HCT116 (cell line): Measurements from ENCODE around the gene TAF12. TPM values are rescaled to one million over a fixed set of nuclear protein-coding genes. Genes with fewer than 3 reads are reported as not detected.

Source experiments
- ATAC-seq: fragments of 200-7000 bp; cut with Tn5 transposase; 2 replicates; pipeline ENCODE4 v1.9.1; 2020; ENCODE audit warnings: mild to moderate bottlenecking, moderate library complexity
- BruUV-seq: library from RNA; stranded (reverse); fragments of 400-500 nt; replicated peaks from 2 replicates; lab custom pipeline; 2021; lab: Mats Ljungman, UMichigan
- CTCF ChIA-PET: fragments of 300-600 bp; sonication (Branson Sonifier 250); formaldehyde crosslinking; loops from one replicate; lab custom pipeline; 2021; ENCODE audit warnings: antibody characterized with exemption; lab: Charles Lee
- POLR2A ChIA-PET: fragments of 300-600, 350-600 bp; sonication (Branson Sonifier 250); formaldehyde crosslinking; loops from one replicate; lab custom pipeline; 2021; ENCODE audit warnings: antibody characterized with exemption; lab: Charles Lee
- RAD21 ChIA-PET, 2 experiments: fragments of 300-600 bp; sonication (Branson Sonifier 250); formaldehyde crosslinking; loops; one replicate each; lab custom pipeline; 2023; ENCODE audit warnings: low total read pairs in 2 of 2; ENCODE audit not compliant: uncharacterized antibody in 2 of 2, unreplicated experiment in 2 of 2, low non-redundant PET in 1 of 2; lab: Charles Lee
- DNase-seq: peaks from one replicate; pipeline ENCODE4 v3.0.0-alpha.2; 2010; ENCODE audit warnings: low read depth, low spot score
- H2AFZ ChIP-seq: fragments of 200-600 bp; shearing (Covaris generic), sonication (generic); 2 replicates; pipeline ENCODE4 v1.6.1; 2017; ENCODE audit warnings: low read depth, mixed run types, mixed read lengths, antibody characterized with exemption, low read length; ENCODE audit not compliant: poor library complexity, severe bottlenecking
- H3K27ac ChIP-seq: 2 replicates; pipeline ENCODE4 v1.5.1; 2012; ENCODE audit warnings: low read depth, low read length
- H3K27me3 ChIP-seq: fragments of 200-600 bp; sonication (generic); 2 replicates; pipeline ENCODE4 v1.6.1; 2016; ENCODE audit warnings: mixed run types, low read length, mixed read lengths; ENCODE audit not compliant: insufficient read depth
- H3K36me3 ChIP-seq, 2 experiments: fragments of 200-500 bp in 1 of 2; fragments of 200-600 bp in 1 of 2; sonication (Bioruptor generic) in 1 of 2; sonication (generic) in 1 of 2; 2 replicates each; pipeline versions ENCODE4 v1.5.1 to v1.6.1; 2014 to 2016; ENCODE audit warnings: low read length in 2 of 2, inconsistent platforms in 1 of 2, mixed read lengths in 1 of 2, mixed run types in 1 of 2; ENCODE audit not compliant: insufficient read depth in 2 of 2, control insufficient read depth in 1 of 2
- H3K4me1 ChIP-seq, 2 experiments: fragments of 200-600 bp in 1 of 2; sonication (generic) in 1 of 2; 2 replicates each; pipeline versions ENCODE4 v1.5.1 to v1.6.1; 2012 to 2017; ENCODE audit warnings: low read length in 2 of 2, inconsistent platforms in 1 of 2, mild to moderate bottlenecking in 1 of 2, mixed read lengths in 1 of 2, mixed run types in 1 of 2, moderate library complexity in 1 of 2; ENCODE audit not compliant: insufficient read depth in 2 of 2, control insufficient read depth in 1 of 2
- H3K4me2 ChIP-seq: fragments of 200-600 bp; sonication (generic); 2 replicates; pipeline ENCODE4 v1.6.1; 2017; ENCODE audit warnings: mixed run types, low read length, mixed read lengths
- H3K4me3 ChIP-seq, 2 experiments: fragments of 200-600 bp in 1 of 2; sonication (generic) in 1 of 2; replicated peaks in 1 of 2; 2 replicates each; pipeline ENCODE4 v1.5.1; 2011 to 2016; ENCODE audit warnings: low read length in 2 of 2, control low read depth in 1 of 2, low read depth in 1 of 2, mild to moderate bottlenecking in 1 of 2, mixed read lengths in 1 of 2, mixed run types in 1 of 2
- H3K79me2 ChIP-seq: fragments of 200-600 bp; sonication (generic); 2 replicates; pipeline ENCODE4 v1.6.1; 2017; ENCODE audit warnings: mild to moderate bottlenecking, mixed run types, low read length, moderate library complexity, mixed read lengths; ENCODE audit not compliant: insufficient read depth
- H3K9ac ChIP-seq: fragments of 200-600 bp; sonication (generic); 2 replicates; pipeline ENCODE4 v1.6.1; 2016; ENCODE audit warnings: low read length, mixed read lengths
- H3K9me2 ChIP-seq: fragments of 200-600 bp; sonication (generic), shearing (Covaris generic); 2 replicates; pipeline ENCODE4 v1.6.1; 2017; ENCODE audit warnings: mixed run types, mild to moderate bottlenecking, moderate library complexity; ENCODE audit not compliant: insufficient read depth
- H3K9me3 ChIP-seq, 2 experiments: fragments of 200-500 bp in 1 of 2; fragments of 200-600 bp in 1 of 2; sonication (Bioruptor generic) in 1 of 2; sonication (generic) in 1 of 2; 2 replicates each; pipeline ENCODE4 v1.6.1; 2014 to 2017; ENCODE audit warnings: low read length in 2 of 2, mixed read lengths in 2 of 2, inconsistent platforms in 1 of 2, low read depth in 1 of 2, mild to moderate bottlenecking in 1 of 2, mixed run types in 1 of 2, moderate library complexity in 1 of 2; ENCODE audit not compliant: control insufficient read depth in 1 of 2, insufficient read depth in 1 of 2
- H4K20me1 ChIP-seq: fragments of 200-600 bp; sonication (generic), shearing (Covaris generic); 2 replicates; pipeline ENCODE4 v1.6.1; 2017; ENCODE audit warnings: mixed run types, mild to moderate bottlenecking, moderate library complexity; ENCODE audit not compliant: insufficient read depth
- ATF3 ChIP-seq: IDR thresholded peaks from 2 replicates; pipeline ENCODE4 v1.6.1; 2012
- CBX3 ChIP-seq: IDR thresholded peaks from 2 replicates; pipeline ENCODE4 v1.6.1; 2012; ENCODE audit warnings: low read depth
- CEBPB ChIP-seq: IDR thresholded peaks from 2 replicates; pipeline ENCODE4 v1.6.1; 2012; ENCODE audit warnings: low read depth
- CTCF ChIP-seq, 3 experiments: fragments of 200-600 bp in 1 of 3; sonication (generic) in 1 of 3; IDR thresholded peaks in 2 of 3; conservative IDR thresholded peaks in 1 of 3; 2 replicates each; pipeline ENCODE4 v1.5.1; 2012 to 2017; ENCODE audit warnings: low read depth in 2 of 3, low read length in 2 of 3, antibody characterized with exemption in 1 of 3, borderline replicate concordance in 1 of 3, control low read depth in 1 of 3, mild to moderate bottlenecking in 1 of 3, mixed read lengths in 1 of 3, mixed run types in 1 of 3, moderate library complexity in 1 of 3; ENCODE audit not compliant: insufficient read depth in 1 of 3
- EGR1 ChIP-seq: IDR thresholded peaks from 2 replicates; pipeline ENCODE4 v1.6.1; 2012; ENCODE audit warnings: low read depth
- ELF1 ChIP-seq: IDR thresholded peaks from 2 replicates; pipeline ENCODE4 v1.6.1; 2012; ENCODE audit warnings: low read depth, borderline replicate concordance
- EZH2 ChIP-seq: fragments of 200-600 bp; sonication (generic); IDR thresholded peaks from 2 replicates; pipeline ENCODE4 v1.6.1; 2017; ENCODE audit warnings: antibody characterized with exemption, mixed run types
- EZH2phosphoT487 ChIP-seq: fragments of 200-600 bp; IDR thresholded peaks from 2 replicates; pipeline ENCODE4 v1.6.1; 2018; ENCODE audit warnings: antibody characterized with exemption, borderline replicate concordance
- FOSL1 ChIP-seq: IDR thresholded peaks from 2 replicates; pipeline ENCODE4 v1.6.1; 2012; ENCODE audit warnings: low read depth
- JUND ChIP-seq: IDR thresholded peaks from 2 replicates; pipeline ENCODE4 v1.6.1; 2012
- POLR2A ChIP-seq: IDR thresholded peaks from 2 replicates; pipeline ENCODE4 v1.7.0; 2011; ENCODE audit warnings: borderline replicate concordance; ENCODE audit not compliant: insufficient read depth, insufficient read length; ENCODE audit errors: extremely low read depth
- POLR2AphosphoS5 ChIP-seq: IDR thresholded peaks from 2 replicates; pipeline ENCODE4 v1.6.1; 2011; ENCODE audit warnings: mild to moderate bottlenecking, low read depth, low read length, moderate library complexity
- REST ChIP-seq: IDR thresholded peaks from 2 replicates; pipeline ENCODE4 v1.6.1; 2012; ENCODE audit warnings: low read depth
- SIN3A ChIP-seq: IDR thresholded peaks from 2 replicates; pipeline ENCODE4 v1.6.1; 2012; ENCODE audit warnings: low read depth
- SP1 ChIP-seq: IDR thresholded peaks from 2 replicates; pipeline ENCODE4 v1.6.1; 2012; ENCODE audit warnings: low read depth
- SRF ChIP-seq: IDR thresholded peaks from 2 replicates; pipeline ENCODE4 v1.6.1; 2012; ENCODE audit warnings: low read depth
- TCF7L2 ChIP-seq: IDR thresholded peaks from 2 replicates; pipeline ENCODE4 v1.7.0; 2011; ENCODE audit warnings: borderline replicate concordance, inconsistent platforms; ENCODE audit not compliant: insufficient read depth, insufficient read length; ENCODE audit errors: extremely low read depth
- YY1 ChIP-seq: IDR thresholded peaks from 2 replicates; pipeline ENCODE4 v1.6.1; 2011; ENCODE audit warnings: low read length, low read depth, moderate library complexity, mild to moderate bottlenecking; ENCODE audit not compliant: insufficient replicate concordance; ENCODE audit errors: extremely low read depth
- ZBTB33 ChIP-seq: IDR thresholded peaks from 2 replicates; pipeline ENCODE4 v1.6.1; 2011; ENCODE audit warnings: mild to moderate bottlenecking, low read length, moderate library complexity; ENCODE audit not compliant: insufficient replicate concordance; ENCODE audit errors: extremely low read depth
- ZFX ChIP-seq: fragments of 450-650 bp; IDR thresholded peaks from 2 replicates; pipeline ENCODE4 v1.6.1; 2017
- intact Hi-C: fragments of 100-400 bp; cut with micrococcal nuclease; formaldehyde crosslinking; loops from 2 replicates; pipeline ENCODE4 v1.10.0; 2022
- total RNA-seq: library from RNA; stranded (reverse); gene quantifications from one replicate; pipeline ENCODE4 v1.2.1, GENCODE V29; 2021; ENCODE audit not compliant: unreplicated experiment

The TAF12 gene
- total RNA-seq, 1 experiment from 2014 or later = 39.0 TPM

GRCh38 chr1:28644494-28644893 is 1.6 kb upstream of the TAF12 start:
- RAD21 ChIA-PET = interaction anchor here in 1 of 2 experiments (0.6 kb wide), 1 partner anchor 94 kb away, joined by 3 read pairs; no protein-coding TSS in a partner anchor

More at GRCh38 chr1:28644494-28644893, 1.6 kb upstream of the TAF12 start:
- H3K36me3 ChIP-seq = no peaks in the 10 kb centered on the region; a peak in 1 of 4 replicates
- BruUV-seq = no TSS peak
- H3K4me3 ChIP-seq = peak overlapping the region in 1 of 2 experiments; percentile 95; a peak in 2 of 4 replicates
- ATAC-seq (no peak), DNase-seq (no peak)
- H4K20me1 ChIP-seq = no peaks in the 10 kb centered on the region
- no peaks in the 10 kb centered on the region for H3K9me3 ChIP-seq
- CTCF ChIA-PET = no interaction called here
- H3K27ac ChIP-seq = peak overlapping the region; percentile 97
- peak overlapping the region; percentile 95; the same call in 1 of the 2 replicates for H3K9ac ChIP-seq
- no peak overlapping the region for H2AFZ ChIP-seq
- no peaks in the 10 kb centered on the region for H3K9me2 ChIP-seq
- H3K27me3 ChIP-seq = no peaks in the 10 kb centered on the region
- no peak for TF ChIP-seq REST
- no peak for TF ChIP-seq CBX3
- TF ChIP-seq JUND = no peak
- TF ChIP-seq ZBTB33 = no peak
- no peak for TF ChIP-seq FOSL1
- no peak for TF ChIP-seq ELF1
- no peak for TF ChIP-seq EZH2
- TF ChIP-seq EGR1 = no peak
- no peak for TF ChIP-seq CTCF (IDR thresholded peaks at IDR 0.05 in 2 of 3, conservative IDR thresholded peaks at IDR 0.05 in 1 of 3; ENCODE audit: borderline replicate concordance in 1 of 3, insufficient read depth in 1 of 3, low read depth in 2 of 3, low read length in 2 of 3)
- TF ChIP-seq YY1 = no peak
- TF ChIP-seq SRF = no peak
- no peak for TF ChIP-seq EZH2phosphoT487
- TF ChIP-seq ATF3 = no peak
- no peak for TF ChIP-seq TCF7L2
- no peak for TF ChIP-seq ZFX
- no peak for TF ChIP-seq SIN3A
- no peak for TF ChIP-seq SP1
- TF ChIP-seq POLR2AphosphoS5 = no peak
- TF ChIP-seq POLR2A = no peak
- TF ChIP-seq CEBPB = no peak
- peaks cover 33% of the 10 kb centered on the region for H3K79me2 ChIP-seq
- POLR2A ChIA-PET = interaction anchor here (0.5 to 1.0 kb wide), 3 partner anchors 8 to 392 kb away, joined by 3 to 6 read pairs (median 3); no protein-coding TSS in a partner anchor
- peaks cover 25 to 55% of the 10 kb centered on the region in 2 experiments for H3K4me1 ChIP-seq
- intact Hi-C loops = no loop called here
- H3K4me2 ChIP-seq = peak overlapping the region; percentile 78
